Spleen (tissue), 11 donors: ENCODE results near the gene KRT20. TPM values are rescaled to one million over a fixed set of nuclear protein-coding genes. Genes with fewer than 3 reads are reported as not detected.

Source experiments
- DNase-seq: peaks from one replicate; pipeline ENCODE4 v3.0.0-alpha.2; 2020
- H3K27ac ChIP-seq, 8 donors: fragments of 200-600 bp; sonication (generic) in 7 of 8; 1 replicate in 4 of 8; 2 replicates in 4 of 8; pipeline versions ENCODE4 v1.5.0 to v1.8.0; 2016 to 2021; ENCODE audit warnings: inconsistent platforms in 4 of 8, mild to moderate bottlenecking in 4 of 8, moderate library complexity in 1 of 8
- H3K27me3 ChIP-seq, 7 donors: fragments of 200-600 bp; sonication (generic) in 6 of 7; replicated peaks in 1 of 7; 1 replicate in 4 of 7; 2 replicates in 3 of 7; pipeline versions ENCODE4 v1.5.0 to v1.8.0; 2016 to 2021; ENCODE audit warnings: inconsistent platforms in 3 of 7, mild to moderate bottlenecking in 1 of 7
- H3K36me3 ChIP-seq, 6 donors: fragments of 200-600 bp; sonication (generic) in 5 of 6; 1 replicate in 4 of 6; 2 replicates in 2 of 6; pipeline versions ENCODE4 v1.5.0 to v1.8.0; 2016 to 2021; ENCODE audit warnings: inconsistent platforms in 2 of 6
- H3K4me1 ChIP-seq, 6 donors: fragments of 200-600 bp; sonication (generic) in 5 of 6; 1 replicate in 3 of 6; 2 replicates in 3 of 6; pipeline versions ENCODE4 v1.5.0 to v1.8.0; 2016 to 2021; ENCODE audit warnings: inconsistent platforms in 3 of 6
- H3K4me3 ChIP-seq, 8 donors: fragments of 200-600 bp; sonication (generic) in 7 of 8; 1 replicate in 4 of 8; 2 replicates in 4 of 8; pipeline versions ENCODE4 v1.5.0 to v1.8.0; 2016 to 2021; ENCODE audit warnings: inconsistent platforms in 4 of 8, mild to moderate bottlenecking in 4 of 8, moderate library complexity in 2 of 8
- H3K9me3 ChIP-seq, 8 donors: fragments of 200-600 bp; sonication (generic) in 7 of 8; 1 replicate in 4 of 8; 2 replicates in 4 of 8; pipeline versions ENCODE4 v1.5.0 to v1.8.0; 2016 to 2021; ENCODE audit warnings: inconsistent platforms in 4 of 8
- POLR2A ChIP-seq, 3 donors: fragments of 450-650 bp; IDR thresholded peaks; one replicate each; pipeline ENCODE4 v1.5.1; 2017; ENCODE audit warnings: antibody characterized with exemption in 3 of 3, mild to moderate bottlenecking in 1 of 3
- POLR2AphosphoS5 ChIP-seq, 3 donors: sonication (generic); formaldehyde crosslinking; IDR thresholded peaks; one replicate each; pipeline ENCODE4 v1.5.1; 2017; ENCODE audit warnings: antibody characterized with exemption in 3 of 3
- WGBS, 5 donors: extraction: QIAGEN DNeasy Blood & Tissue Kit in 3 of 5; methylation state at CpG; one replicate each; pipeline versions ENCODE4 v1.1.5 to v1.1.7; 2013 to 2018; 5-methylcytosine and 5-hydroxymethylcytosine counted together
- intact Hi-C: fragments of 100-400 bp; cut with DNase I; formaldehyde crosslinking; loops from one replicate; pipeline ENCODE4 v1.15.0; 2023; ENCODE audit warnings: low total_unique reads
- polyA plus RNA-seq, 3 donors: library from polyadenylated mRNA; stranded (reverse); fragments of 200-250 nt; gene quantifications; one replicate each; pipeline ENCODE4 v1.2.1, GENCODE V29; 2013
- total RNA-seq, 7 donors: library from RNA; depleted of rRNA in 3 of 7; stranded (reverse); fragments of >200 nt in 3 of 7; fragmentation: NEBNext Ultra II Directional in 4 of 7; extraction: Animal tissue kit (Norgen Biotek cat#: 25700) in 4 of 7; gene quantifications; one replicate each; pipeline versions ENCODE4 v1.1.0 to v1.2.1, GENCODE V29; 2016 to 2021
- TF ChIP-seq, protein P1 (sequence below), 11 experiments: fragments of 200-600 bp in 7 of 11; fragments of 450-650 bp in 4 of 11; sonication (generic) in 4 of 11; IDR thresholded peaks in 8 of 11; conservative IDR thresholded peaks in 3 of 11; 1 replicate in 7 of 11; 2 replicates in 4 of 11; pipeline versions ENCODE4 v1.4.0 to v1.8.0; 2016 to 2021; ENCODE audit warnings: antibody characterized with exemption in 11 of 11, inconsistent platforms in 4 of 11, mild to moderate bottlenecking in 1 of 11
- donor health status: healthy with polysubstance abuse.
- donor health status: DM: no; HTN: no; CAD: no; lungs with moderate emphysema.
- donor health status: DM: no; HTN: no; CAD: no.
- donor health status: Bipolar disorder and iron deficiency.
- donor health status: healthy.
- donor health status: DM: no; HTN: no; CAD: no.
- donor health status: DM: yes; HTN: yes; CAD: no.

Gene KRT20
- total and polyA plus RNA-seq, 10 donors, result 0.07 to 0.45 TPM; not detected in 8

DNA sequence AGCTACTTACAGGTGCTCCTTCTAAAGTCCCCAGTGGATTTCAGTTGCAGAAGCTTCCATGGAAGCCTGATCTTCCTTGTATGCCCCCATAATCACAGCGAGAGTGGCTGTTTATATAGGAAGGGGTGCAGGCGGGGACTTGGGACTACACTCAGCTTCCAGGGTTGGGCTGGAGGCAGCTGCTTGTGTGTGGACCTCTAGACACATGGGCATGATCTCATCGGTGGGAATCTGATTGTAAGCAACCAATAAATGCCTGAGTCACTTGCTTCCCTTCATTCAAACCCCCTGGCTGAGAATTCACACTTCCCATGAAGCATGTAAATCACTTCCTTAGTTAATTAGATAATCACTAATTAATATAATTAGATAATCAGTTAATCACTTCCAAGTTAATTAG lies 1.0 kb upstream of the KRT20 start:
- H3K4me1 ChIP-seq, result no peaks in the 10 kb centered on the region
- H3K27ac ChIP-seq, result no peak overlapping the region
- no peak overlapping the region for H3K4me3 ChIP-seq
- intact Hi-C loops, result no loop called here
- TF ChIP-seq, protein P1, sequence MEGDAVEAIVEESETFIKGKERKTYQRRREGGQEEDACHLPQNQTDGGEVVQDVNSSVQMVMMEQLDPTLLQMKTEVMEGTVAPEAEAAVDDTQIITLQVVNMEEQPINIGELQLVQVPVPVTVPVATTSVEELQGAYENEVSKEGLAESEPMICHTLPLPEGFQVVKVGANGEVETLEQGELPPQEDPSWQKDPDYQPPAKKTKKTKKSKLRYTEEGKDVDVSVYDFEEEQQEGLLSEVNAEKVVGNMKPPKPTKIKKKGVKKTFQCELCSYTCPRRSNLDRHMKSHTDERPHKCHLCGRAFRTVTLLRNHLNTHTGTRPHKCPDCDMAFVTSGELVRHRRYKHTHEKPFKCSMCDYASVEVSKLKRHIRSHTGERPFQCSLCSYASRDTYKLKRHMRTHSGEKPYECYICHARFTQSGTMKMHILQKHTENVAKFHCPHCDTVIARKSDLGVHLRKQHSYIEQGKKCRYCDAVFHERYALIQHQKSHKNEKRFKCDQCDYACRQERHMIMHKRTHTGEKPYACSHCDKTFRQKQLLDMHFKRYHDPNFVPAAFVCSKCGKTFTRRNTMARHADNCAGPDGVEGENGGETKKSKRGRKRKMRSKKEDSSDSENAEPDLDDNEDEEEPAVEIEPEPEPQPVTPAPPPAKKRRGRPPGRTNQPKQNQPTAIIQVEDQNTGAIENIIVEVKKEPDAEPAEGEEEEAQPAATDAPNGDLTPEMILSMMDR (IDR thresholded peaks at IDR 0.05 in 8 of 11, conservative IDR thresholded peaks at IDR 0.05 in 3 of 11), result no peak
- TF ChIP-seq POLR2AphosphoS5 (IDR thresholded peaks at IDR 0.05) (no peak), POLR2A (IDR thresholded peaks at IDR 0.05) (no peak)
- H3K27me3 ChIP-seq, result peaks cover 0 to 49% (median 14%) of the 10 kb centered on the region in 7 donors
- DNase-seq, result no peak
- whole genome bisulfite sequencing, 5 donors, result 69 to 84% (median 83%) methylated on average over 3 of the region's 3 CpGs
- H3K36me3 ChIP-seq, result no peaks in the 10 kb centered on the region
- H3K9me3 ChIP-seq, result no peaks in the 10 kb centered on the region

- no peaks in the 10 kb centered on the region for H3K4me1 ChIP-seq
- DNase-seq, result no peak
- TF ChIP-seq, protein P1 (IDR thresholded peaks at IDR 0.05 in 8 of 11, conservative IDR thresholded peaks at IDR 0.05 in 3 of 11), result no peak
- no peak for TF ChIP-seq POLR2AphosphoS5 (IDR thresholded peaks at IDR 0.05)
- TF ChIP-seq POLR2A (IDR thresholded peaks at IDR 0.05), result no peak
- intact Hi-C loops, result no loop called here
- H3K9me3 ChIP-seq, result no peaks in the 10 kb centered on the region
- 88 to 95% (median 93%) methylated on average over 7 of the region's 7 CpGs for WGBS, 5 donors
- no peak overlapping the region for H3K27ac ChIP-seq
- no peaks in the 10 kb centered on the region for H3K36me3 ChIP-seq
- H3K27me3 ChIP-seq, result peaks cover 0 to 34% (median 0%) of the 10 kb centered on the region in 7 donors
- H3K4me3 ChIP-seq, result no peak overlapping the region
These were observed 1.3 kb downstream of the KRT20 start for GRCh38 chr17:40883626-40884334.

DNA sequence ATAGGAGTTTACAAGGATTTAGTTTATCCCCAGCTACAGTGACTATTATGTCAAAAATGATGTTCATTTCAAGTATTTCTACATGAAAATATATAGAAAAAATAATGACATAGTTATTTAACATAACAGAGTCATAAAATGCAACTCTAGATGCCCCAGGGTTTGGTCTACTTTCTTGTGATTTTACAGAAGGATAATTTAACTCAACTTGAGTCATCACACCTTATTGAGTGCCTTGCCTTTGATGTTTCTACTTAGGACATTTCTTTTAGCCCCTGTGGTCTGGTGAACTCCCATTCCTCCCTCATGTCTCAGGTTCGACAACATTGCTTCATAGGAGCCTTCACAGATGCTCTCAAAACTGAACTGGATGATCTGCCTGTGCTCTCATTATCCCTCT lies 2.0 kb downstream of the KRT20 start:
- intact Hi-C loops, result no loop called here
- peaks cover 0 to 26% (median 0%) of the 10 kb centered on the region in 7 donors for H3K27me3 ChIP-seq
- H3K27ac ChIP-seq, result no peak overlapping the region
- H3K9me3 ChIP-seq, result no peaks in the 10 kb centered on the region
- H3K4me1 ChIP-seq, result no peaks in the 10 kb centered on the region
- 78 to 90% (median 84%) methylated on average over 1 of the region's 1 CpG for WGBS, 5 donors
- DNase-seq, result no peak
- no peaks in the 10 kb centered on the region for H3K36me3 ChIP-seq
- H3K4me3 ChIP-seq, result no peak overlapping the region
- TF ChIP-seq POLR2A (IDR thresholded peaks at IDR 0.05), result no peak
- TF ChIP-seq, protein P1 (IDR thresholded peaks at IDR 0.05 in 8 of 11, conservative IDR thresholded peaks at IDR 0.05 in 3 of 11), result no peak
- no peak for TF ChIP-seq POLR2AphosphoS5 (IDR thresholded peaks at IDR 0.05)

DNA sequence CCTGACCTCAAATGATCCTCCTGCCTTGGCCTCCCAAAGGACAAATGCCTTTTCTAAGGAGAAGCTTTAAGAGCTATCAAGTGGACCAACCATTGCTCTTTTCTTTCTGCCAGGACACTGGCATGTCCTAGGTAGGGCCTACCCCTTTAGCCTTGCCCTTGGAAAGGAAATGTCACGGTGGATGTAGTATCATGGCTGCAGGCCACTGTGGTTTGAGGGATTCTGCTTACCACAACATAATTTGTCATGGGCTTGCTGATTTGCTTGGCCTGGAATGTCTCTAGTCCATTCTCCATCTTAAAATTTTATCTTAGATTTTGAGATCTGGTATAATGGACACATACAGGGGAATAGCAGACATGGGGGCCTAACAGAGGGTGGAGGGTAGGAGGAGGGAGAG lies 6.0 kb downstream of the KRT20 start:
- intact Hi-C loops, result no loop called here
- TF ChIP-seq, protein P1 (IDR thresholded peaks at IDR 0.05 in 8 of 11, conservative IDR thresholded peaks at IDR 0.05 in 3 of 11), result no peak
- TF ChIP-seq POLR2AphosphoS5 (IDR thresholded peaks at IDR 0.05) (no peak), POLR2A (IDR thresholded peaks at IDR 0.05) (no peak)
- Histone ChIP-seq H3K27ac (no peak overlapping the region), H3K27me3 (no peaks in the 10 kb centered on the region), H3K9me3 (no peaks in the 10 kb centered on the region), H3K36me3 (no peaks in the 10 kb centered on the region), H3K4me3 (no peak overlapping the region), H3K4me1 (no peaks in the 10 kb centered on the region)
- no peak for DNase-seq
- WGBS, 5 donors, result 80 to 94% (median 87%) methylated on average over 1 of the region's 1 CpG
